HEK293 (cell line): ENCODE measurements around the gene ABLIM2.
A peak's percentile ranks its signal among the peaks of the same experiment; 100 is the strongest.

Experiments
- CTCF ChIA-PET: fragments of 350-600 bp; formaldehyde crosslinking; extraction: SDS; loops from one replicate; lab custom pipeline; 2021; ENCODE audit warnings: antibody characterized with exemption; lab: Yijun Ruan, JAX
- POLR2A ChIA-PET: fragments of 300-600 bp; formaldehyde crosslinking; extraction: SDS; loops from one replicate; lab custom pipeline; 2020; ENCODE audit warnings: antibody characterized with exemption, inconsistent platforms; lab: Yijun Ruan, JAX
- H3K27ac ChIP-seq: fragments of 200-500 bp; sonication (Bioruptor generic); 2 replicates; pipeline ENCODE4 v1.5.1; 2014; ENCODE audit warnings: low read depth, low read length, control low read depth, inconsistent platforms; ENCODE audit errors: extremely low read depth
- H3K36me3 ChIP-seq, 2 experiments: fragments of 200-500 bp in 1 of 2; sonication (Bioruptor generic) in 1 of 2; 1 replicate in 1 of 2; 2 replicates in 1 of 2; pipeline ENCODE4 v1.5.1; 2014 to 2017; ENCODE audit warnings: inconsistent platforms in 2 of 2, low read length in 2 of 2; ENCODE audit not compliant: control insufficient read depth in 2 of 2, insufficient read depth in 1 of 2
- H3K4me1 ChIP-seq: fragments of 200-500 bp; sonication (Bioruptor generic); 2 replicates; pipeline ENCODE4 v1.5.1; 2014; ENCODE audit warnings: mild to moderate bottlenecking, low read length, inconsistent platforms; ENCODE audit not compliant: control insufficient read depth, insufficient read depth
- H3K4me3 ChIP-seq: 2 replicates; pipeline ENCODE4 v1.5.1; 2011; ENCODE audit warnings: low read depth, mild to moderate bottlenecking, control low read depth, low read length, moderate library complexity
- H3K9me3 ChIP-seq: fragments of 200-500 bp; sonication (Bioruptor generic); 2 replicates; pipeline ENCODE4 v1.5.1; 2014; ENCODE audit warnings: low read depth, low read length, inconsistent platforms; ENCODE audit not compliant: control insufficient read depth, insufficient read depth
- GFI1B ChIP-seq: fragments of 450-650 bp; formaldehyde crosslinking; IDR thresholded peaks from 2 replicates; pipeline ENCODE4 v1.5.1; 2016; ENCODE audit warnings: missing biosample characterization, missing genetic modification characterization
- SETDB1 ChIP-seq: IDR thresholded peaks from one replicate; pipeline ENCODE4 v1.6.1; 2017; ENCODE audit warnings: mild to moderate bottlenecking, low read length, moderate library complexity, mixed read lengths; ENCODE audit not compliant: insufficient read length
- TRIM28 ChIP-seq: IDR thresholded peaks from 2 replicates; pipeline ENCODE4 v1.6.1; 2011; ENCODE audit warnings: low read length, control low read depth, borderline replicate concordance
- ZBTB8A ChIP-seq: fragments of 450-650 bp; formaldehyde crosslinking; IDR thresholded peaks from 2 replicates; pipeline ENCODE4 v1.5.1; 2016; ENCODE audit warnings: missing biosample characterization, missing genetic modification characterization
- ZNF112 ChIP-seq: fragments of 450-650 bp; formaldehyde crosslinking; IDR thresholded peaks from 2 replicates; pipeline ENCODE4 v1.5.0; 2017; ENCODE audit warnings: missing biosample characterization, missing genetic modification characterization
- ZNF133 ChIP-seq: fragments of 450-650 bp; formaldehyde crosslinking; IDR thresholded peaks from 2 replicates; pipeline ENCODE4 v1.5.1; 2016; ENCODE audit warnings: missing biosample characterization, missing genetic modification characterization
- ZNF19 ChIP-seq: fragments of 450-650 bp; formaldehyde crosslinking; IDR thresholded peaks from 2 replicates; pipeline ENCODE4; 2016; ENCODE audit warnings: missing biosample characterization, missing genetic modification characterization, low read depth
- ZNF24 ChIP-seq: fragments of 450-650 bp; formaldehyde crosslinking; IDR thresholded peaks from 2 replicates; pipeline ENCODE4 v1.5.1; 2016; ENCODE audit warnings: missing biosample characterization, missing genetic modification characterization
- ZNF26 ChIP-seq: fragments of 450-650 bp; formaldehyde crosslinking; IDR thresholded peaks from 2 replicates; pipeline ENCODE4 v1.5.1; 2016; ENCODE audit warnings: missing biosample characterization, missing genetic modification characterization
- ZNF37A ChIP-seq: fragments of 450-650 bp; IDR thresholded peaks from 2 replicates; pipeline ENCODE4 v1.5.1; 2018; ENCODE audit warnings: missing biosample characterization, missing genetic modification characterization
- ZNF423 ChIP-seq: fragments of 450-650 bp; formaldehyde crosslinking; IDR thresholded peaks from 2 replicates; pipeline ENCODE4 v1.5.1; 2016; ENCODE audit warnings: missing biosample characterization, missing genetic modification characterization
- ZNF513 ChIP-seq: fragments of 450-650 bp; IDR thresholded peaks from 2 replicates; pipeline ENCODE4 v1.5.1; 2018; ENCODE audit warnings: missing biosample characterization, missing genetic modification characterization
- ZNF585B ChIP-seq: fragments of 450-650 bp; formaldehyde crosslinking; IDR thresholded peaks from 2 replicates; pipeline ENCODE4 v1.5.1; 2016; ENCODE audit warnings: missing biosample characterization, missing genetic modification characterization
- ZSCAN16 ChIP-seq: fragments of 450-650 bp; formaldehyde crosslinking; IDR thresholded peaks from 2 replicates; pipeline ENCODE4 v1.5.1; 2016; ENCODE audit warnings: missing biosample characterization, missing genetic modification characterization
- ZSCAN23 ChIP-seq: fragments of 450-650 bp; formaldehyde crosslinking; IDR thresholded peaks from 2 replicates; pipeline ENCODE4 v1.5.1; 2016; ENCODE audit warnings: missing biosample characterization, missing genetic modification characterization
- TF ChIP-seq, protein P1 (sequence below): fragments of 450-650 bp; formaldehyde crosslinking; IDR thresholded peaks from 2 replicates; pipeline ENCODE4 v1.5.1; 2016; ENCODE audit warnings: missing biosample characterization, missing genetic modification characterization
- TF ChIP-seq, protein P2 (sequence below): fragments of 450-650 bp; formaldehyde crosslinking; IDR thresholded peaks from 2 replicates; pipeline ENCODE4 v1.5.1; 2016; ENCODE audit warnings: missing biosample characterization, missing genetic modification characterization
- TF ChIP-seq, protein P3 (sequence below): fragments of 450-650 bp; formaldehyde crosslinking; IDR thresholded peaks from 2 replicates; pipeline ENCODE4 v1.5.1; 2016; ENCODE audit warnings: missing biosample characterization, missing genetic modification characterization, low read depth

The ABLIM2 gene

GRCh38 chr4:8093587-8094274, 64.9 kb downstream of the ABLIM2 start (continued):
- TF ChIP-seq ZSCAN23 (tag by site-specific recombination) (no peak), ZSCAN16 (tag by site-specific recombination) (no peak), ZNF133 (tag by site-specific recombination) (no peak), ZNF112 (no peak), ZNF37A (no peak), ZNF19 (tag by site-specific recombination) (no peak), ZBTB8A (tag by site-specific recombination) (no peak), ZNF585B (tag by site-specific recombination) (0 out of 2 replicates have a peak, but pooled peaks have one; percentile 18), ZNF513 (no peak), ZNF24 (no peak), TRIM28 (peak; percentile 98), ZNF26 (tag by site-specific recombination) (no peak), SETDB1 (peak; percentile 97), ZNF423 (tag by site-specific recombination) (no peak)
- TF ChIP-seq, protein P1, sequence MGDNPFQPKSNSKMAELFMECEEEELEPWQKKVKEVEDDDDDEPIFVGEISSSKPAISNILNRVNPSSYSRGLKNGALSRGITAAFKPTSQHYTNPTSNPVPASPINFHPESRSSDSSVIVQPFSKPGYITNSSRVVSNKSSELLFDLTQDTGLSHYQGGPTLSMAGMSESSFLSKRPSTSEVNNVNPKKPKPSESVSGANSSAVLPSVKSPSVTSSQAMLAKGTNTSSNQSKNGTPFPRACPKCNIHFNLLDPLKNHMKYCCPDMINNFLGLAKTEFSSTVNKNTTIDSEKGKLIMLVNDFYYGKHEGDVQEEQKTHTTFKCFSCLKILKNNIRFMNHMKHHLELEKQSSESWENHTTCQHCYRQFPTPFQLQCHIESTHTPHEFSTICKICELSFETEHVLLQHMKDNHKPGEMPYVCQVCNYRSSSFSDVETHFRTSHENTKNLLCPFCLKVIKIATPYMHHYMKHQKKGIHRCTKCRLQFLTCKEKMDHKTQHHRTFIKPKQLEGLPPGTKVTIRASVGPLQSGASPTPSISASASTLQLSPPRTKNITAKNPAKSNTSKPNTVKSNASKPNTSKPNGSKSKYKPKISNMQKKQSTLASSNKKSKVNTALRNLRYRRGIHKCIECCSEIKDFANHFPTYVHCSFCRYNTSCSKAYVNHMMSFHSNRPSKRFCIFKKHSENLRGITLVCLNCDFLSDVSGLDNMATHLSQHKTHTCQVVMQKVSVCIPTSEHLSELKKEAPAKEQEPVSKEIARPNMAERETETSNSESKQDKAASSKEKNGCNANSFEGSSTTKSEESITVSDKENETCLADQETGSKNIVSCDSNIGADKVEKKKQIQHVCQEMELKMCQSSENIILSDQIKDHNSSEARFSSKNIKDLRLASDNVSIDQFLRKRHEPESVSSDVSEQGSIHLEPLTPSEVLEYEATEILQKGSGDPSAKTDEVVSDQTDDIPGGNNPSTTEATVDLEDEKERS (tag by site-specific recombination): 0 out of 2 replicates have a peak, but pooled peaks have one; percentile 7
- TF ChIP-seq, protein P2, sequence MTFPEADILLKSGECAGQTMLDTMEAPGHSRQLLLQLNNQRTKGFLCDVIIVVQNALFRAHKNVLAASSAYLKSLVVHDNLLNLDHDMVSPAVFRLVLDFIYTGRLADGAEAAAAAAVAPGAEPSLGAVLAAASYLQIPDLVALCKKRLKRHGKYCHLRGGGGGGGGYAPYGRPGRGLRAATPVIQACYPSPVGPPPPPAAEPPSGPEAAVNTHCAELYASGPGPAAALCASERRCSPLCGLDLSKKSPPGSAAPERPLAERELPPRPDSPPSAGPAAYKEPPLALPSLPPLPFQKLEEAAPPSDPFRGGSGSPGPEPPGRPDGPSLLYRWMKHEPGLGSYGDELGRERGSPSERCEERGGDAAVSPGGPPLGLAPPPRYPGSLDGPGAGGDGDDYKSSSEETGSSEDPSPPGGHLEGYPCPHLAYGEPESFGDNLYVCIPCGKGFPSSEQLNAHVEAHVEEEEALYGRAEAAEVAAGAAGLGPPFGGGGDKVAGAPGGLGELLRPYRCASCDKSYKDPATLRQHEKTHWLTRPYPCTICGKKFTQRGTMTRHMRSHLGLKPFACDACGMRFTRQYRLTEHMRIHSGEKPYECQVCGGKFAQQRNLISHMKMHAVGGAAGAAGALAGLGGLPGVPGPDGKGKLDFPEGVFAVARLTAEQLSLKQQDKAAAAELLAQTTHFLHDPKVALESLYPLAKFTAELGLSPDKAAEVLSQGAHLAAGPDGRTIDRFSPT: no peak
- TF ChIP-seq, protein P3, sequence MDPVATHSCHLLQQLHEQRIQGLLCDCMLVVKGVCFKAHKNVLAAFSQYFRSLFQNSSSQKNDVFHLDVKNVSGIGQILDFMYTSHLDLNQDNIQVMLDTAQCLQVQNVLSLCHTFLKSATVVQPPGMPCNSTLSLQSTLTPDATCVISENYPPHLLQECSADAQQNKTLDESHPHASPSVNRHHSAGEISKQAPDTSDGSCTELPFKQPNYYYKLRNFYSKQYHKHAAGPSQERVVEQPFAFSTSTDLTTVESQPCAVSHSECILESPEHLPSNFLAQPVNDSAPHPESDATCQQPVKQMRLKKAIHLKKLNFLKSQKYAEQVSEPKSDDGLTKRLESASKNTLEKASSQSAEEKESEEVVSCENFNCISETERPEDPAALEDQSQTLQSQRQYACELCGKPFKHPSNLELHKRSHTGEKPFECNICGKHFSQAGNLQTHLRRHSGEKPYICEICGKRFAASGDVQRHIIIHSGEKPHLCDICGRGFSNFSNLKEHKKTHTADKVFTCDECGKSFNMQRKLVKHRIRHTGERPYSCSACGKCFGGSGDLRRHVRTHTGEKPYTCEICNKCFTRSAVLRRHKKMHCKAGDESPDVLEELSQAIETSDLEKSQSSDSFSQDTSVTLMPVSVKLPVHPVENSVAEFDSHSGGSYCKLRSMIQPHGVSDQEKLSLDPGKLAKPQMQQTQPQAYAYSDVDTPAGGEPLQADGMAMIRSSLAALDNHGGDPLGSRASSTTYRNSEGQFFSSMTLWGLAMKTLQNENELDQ (tag by site-specific recombination): no peak

GRCh38 chr4:8092282-8092681, 66.3 kb downstream of the ABLIM2 start:
- Histone ChIP-seq H3K27ac (no peak overlapping the region), H3K9me3 (no peaks in the 10 kb centered on the region), H3K4me1 (no peaks in the 10 kb centered on the region), H3K36me3 (no peaks in the 10 kb centered on the region), H3K4me3 (no peak overlapping the region)
- POLR2A ChIA-PET: no interaction called here
- TF ChIP-seq GFI1B (tag by site-specific recombination) (no peak), ZNF19 (tag by site-specific recombination) (no peak)
- CTCF ChIA-PET: no interaction called here
